H1 (cell line): Measurements from ENCODE around the gene OSBPL3. TPM values are rescaled to one million over a fixed set of nuclear protein-coding genes. Genes with fewer than 3 reads are reported as not detected.

ENCODE experiments used
- CTCF ChIA-PET: fragments of 300-600 bp; sonication (Branson Sonifier 250); formaldehyde crosslinking; loops from one replicate; lab custom pipeline; 2021; ENCODE audit not compliant: partially characterized antibody; lab: Charles Lee
- POLR2A ChIA-PET: fragments of 300-600 bp; sonication (Branson Sonifier 250); formaldehyde crosslinking; loops from one replicate; lab custom pipeline; 2021; ENCODE audit warnings: inconsistent platforms; ENCODE audit not compliant: partially characterized antibody; lab: Charles Lee
- DNase-seq, 2 experiments: peaks; one replicate each; pipeline versions ENCODE4 v3.0.0 to v3.0.0-alpha.2; 2010 to 2022; ENCODE audit warnings: low spot score in 2 of 2, low read depth in 1 of 2, mixed read lengths in 1 of 2
- FAIRE-seq: peaks from 2 replicates; lab custom pipeline; 2011; peaks lifted over from hg19 to GRCh38; lab: Jason Lieb, UNC
- H2AFZ ChIP-seq: 2 replicates; pipeline ENCODE4 v1.8.1; 2012; ENCODE audit warnings: low read length, inconsistent platforms
- H2AK5ac ChIP-seq: 2 replicates; pipeline ENCODE4 v1.6.1; 2013; ENCODE audit warnings: low read depth, low read length
- H2BK120ac ChIP-seq: replicated peaks from 2 replicates; pipeline ENCODE3; 2013; ENCODE audit warnings: low read depth, low read length, inconsistent platforms
- H2BK12ac ChIP-seq: 2 replicates; pipeline ENCODE4 v1.6.1; 2013; ENCODE audit warnings: low read depth, low read length
- H2BK15ac ChIP-seq: 2 replicates; pipeline ENCODE4 v1.6.1; 2013; ENCODE audit warnings: low read length
- H2BK20ac ChIP-seq: 2 replicates; pipeline ENCODE4 v1.6.1; 2013; ENCODE audit warnings: low read length
- H2BK5ac ChIP-seq: 2 replicates; pipeline ENCODE4 v1.6.1; 2013; ENCODE audit warnings: low read depth, low read length
- H3K14ac ChIP-seq: 2 replicates; pipeline ENCODE4 v1.6.1; 2013; ENCODE audit warnings: inconsistent platforms; ENCODE audit not compliant: insufficient read length
- H3K18ac ChIP-seq: 2 replicates; pipeline ENCODE4 v1.6.1; 2013; ENCODE audit warnings: low read length; ENCODE audit errors: extremely low read depth
- H3K23ac ChIP-seq: 2 replicates; pipeline ENCODE4 v1.6.1; 2013; ENCODE audit warnings: inconsistent platforms; ENCODE audit not compliant: insufficient read length
- H3K23me2 ChIP-seq: 2 replicates; pipeline ENCODE4 v1.6.1; 2013; ENCODE audit warnings: low read depth, low read length
- H3K27ac ChIP-seq: 2 replicates; pipeline ENCODE4 v1.6.1; 2011; ENCODE audit warnings: low read depth, low read length, inconsistent platforms
- H3K27me3 ChIP-seq, 4 experiments: replicated peaks in 1 of 4; 1 replicate in 1 of 4; 2 replicates in 3 of 4; pipeline versions ENCODE4 v1.6.1 to v1.8.1; 2011 to 2013; ENCODE audit warnings: low read length in 3 of 4, mild to moderate bottlenecking in 3 of 4, inconsistent platforms in 2 of 4, mixed read lengths in 2 of 4, moderate library complexity in 1 of 4; ENCODE audit not compliant: control insufficient read depth in 3 of 4, insufficient read depth in 3 of 4; ENCODE audit errors: extremely low read depth in 1 of 4
- H3K36me3 ChIP-seq, 4 experiments: 2 replicates each; pipeline versions ENCODE4 v1.6.1 to v1.8.1; 2011 to 2013; ENCODE audit warnings: mild to moderate bottlenecking in 4 of 4, low read length in 3 of 4, moderate library complexity in 2 of 4, control low read depth in 1 of 4, inconsistent platforms in 1 of 4; ENCODE audit not compliant: insufficient read depth in 4 of 4, control insufficient read depth in 2 of 4
- H3K4ac ChIP-seq: replicated peaks from 2 replicates; pipeline ENCODE3; 2013; ENCODE audit warnings: low read length, low read depth, mixed read lengths, inconsistent platforms; ENCODE audit not compliant: insufficient read length
- H3K4me1 ChIP-seq, 4 experiments: replicated peaks in 1 of 4; 1 replicate in 1 of 4; 2 replicates in 3 of 4; pipeline versions ENCODE4 v1.6.1 to v1.8.1; 2011 to 2013; ENCODE audit warnings: low read length in 3 of 4, inconsistent platforms in 2 of 4, mixed read lengths in 1 of 4; ENCODE audit not compliant: insufficient read depth in 4 of 4, control insufficient read depth in 3 of 4
- H3K4me2 ChIP-seq, 2 experiments: 2 replicates each; pipeline versions ENCODE4 v1.6.1 to v1.8.1; 2011 to 2013; ENCODE audit warnings: low read depth in 2 of 2, low read length in 2 of 2, control low read depth in 1 of 2, inconsistent platforms in 1 of 2, mild to moderate bottlenecking in 1 of 2; ENCODE audit not compliant: insufficient read depth in 1 of 2
- H3K4me3 ChIP-seq, 4 experiments: fragments of 200-600, 300-600 bp in 1 of 4; sonication (generic), shearing (Covaris generic), sonication (Bioruptor Twin) in 1 of 4; 2 replicates each; pipeline versions ENCODE4 v1.5.1 to v1.8.1; 2011 to 2016; ENCODE audit warnings: low read length in 4 of 4, low read depth in 3 of 4, control low read depth in 2 of 4, inconsistent platforms in 2 of 4, mild to moderate bottlenecking in 2 of 4, mixed read lengths in 1 of 4, moderate library complexity in 1 of 4; ENCODE audit not compliant: insufficient read depth in 2 of 4; ENCODE audit errors: extremely low read depth in 1 of 4
- H3K56ac ChIP-seq: replicated peaks from 2 replicates; pipeline ENCODE3; 2013; ENCODE audit warnings: low read depth, mild to moderate bottlenecking, mixed read lengths, low read length, inconsistent platforms; ENCODE audit not compliant: insufficient read length
- H3K79me1 ChIP-seq: 2 replicates; pipeline ENCODE4 v1.6.1; 2013; ENCODE audit warnings: low read depth, low read length, control low read depth
- H3K79me2 ChIP-seq, 2 experiments: 2 replicates each; pipeline versions ENCODE4 v1.6.1 to v1.8.1; 2012 to 2013; ENCODE audit warnings: low read length in 2 of 2, mild to moderate bottlenecking in 2 of 2, inconsistent platforms in 1 of 2; ENCODE audit not compliant: insufficient read depth in 2 of 2, control insufficient read depth in 1 of 2
- H3K9ac ChIP-seq, 4 experiments: replicated peaks in 1 of 4; 1 replicate in 1 of 4; 2 replicates in 3 of 4; pipeline versions ENCODE4 v1.6.1 to v1.8.1; 2011 to 2013; ENCODE audit warnings: low read depth in 3 of 4, low read length in 3 of 4, control low read depth in 2 of 4, mild to moderate bottlenecking in 2 of 4, moderate library complexity in 2 of 4, inconsistent platforms in 1 of 4; ENCODE audit errors: extremely low read depth in 1 of 4
- H3K9me3 ChIP-seq, 2 experiments: 2 replicates each; pipeline versions ENCODE4 v1.6.1 to v1.8.1; 2012 to 2013; ENCODE audit warnings: mild to moderate bottlenecking in 2 of 2, moderate library complexity in 2 of 2, control low read depth in 1 of 2, inconsistent platforms in 1 of 2, low read depth in 1 of 2, low read length in 1 of 2, mixed read lengths in 1 of 2; ENCODE audit not compliant: insufficient read depth in 2 of 2
- H4K20me1 ChIP-seq, 2 experiments: replicated peaks in 1 of 2; 2 replicates each; pipeline versions ENCODE3 to v1.8.1; 2011 to 2013; ENCODE audit warnings: inconsistent platforms in 2 of 2, low read length in 2 of 2, mild to moderate bottlenecking in 1 of 2; ENCODE audit not compliant: insufficient read depth in 2 of 2, control insufficient read depth in 1 of 2
- H4K5ac ChIP-seq: 2 replicates; pipeline ENCODE4 v1.6.1; 2013; ENCODE audit warnings: low read length, low read depth, mixed read lengths, inconsistent platforms; ENCODE audit not compliant: insufficient read length
- H4K8ac ChIP-seq: 2 replicates; pipeline ENCODE4 v1.8.0; 2013; ENCODE audit warnings: mild to moderate bottlenecking, moderate library complexity, low read length, inconsistent platforms; ENCODE audit not compliant: insufficient read depth; ENCODE audit errors: extremely low read depth
- H4K91ac ChIP-seq: replicated peaks from 2 replicates; pipeline ENCODE3; 2013; ENCODE audit warnings: low read length, mixed read lengths, inconsistent platforms; ENCODE audit not compliant: insufficient read length
- ATF3 ChIP-seq: IDR thresholded peaks from 2 replicates; pipeline ENCODE4 v1.6.1; 2011; ENCODE audit warnings: low read depth, mild to moderate bottlenecking, low read length; ENCODE audit not compliant: insufficient read depth
- BACH1 ChIP-seq: IDR thresholded peaks from 2 replicates; pipeline ENCODE4 v1.6.1; 2012; ENCODE audit warnings: low read length, improper control_type of control experiment
- CBX8 ChIP-seq: fragments of 300-800, 300-1000 bp; sonication (generic); IDR thresholded peaks from 2 replicates; pipeline ENCODE4 v1.7.1; 2016; ENCODE audit warnings: low read depth, low read length, borderline replicate concordance
- CHD1 ChIP-seq: IDR thresholded peaks from 2 replicates; pipeline ENCODE4 v1.6.1; 2012; ENCODE audit warnings: low read depth, low read length, improper control_type of control experiment
- CREB1 ChIP-seq: IDR thresholded peaks from 2 replicates; pipeline ENCODE4 v1.6.1; 2012; ENCODE audit warnings: inconsistent platforms
- CTBP2 ChIP-seq: IDR thresholded peaks from 2 replicates; pipeline ENCODE4 v1.7.0; 2011; ENCODE audit warnings: borderline replicate concordance, mild to moderate bottlenecking, moderate library complexity, mixed read lengths, low read length; ENCODE audit not compliant: insufficient read depth, insufficient read length
- FOSL1 ChIP-seq: IDR thresholded peaks from 2 replicates; pipeline ENCODE4 v1.6.1; 2011; ENCODE audit warnings: mild to moderate bottlenecking, low read depth, low read length, moderate library complexity; ENCODE audit not compliant: insufficient read depth
- GTF2F1 ChIP-seq: IDR thresholded peaks from 2 replicates; pipeline ENCODE4 v1.6.1; 2012; ENCODE audit warnings: low read depth, low read length, improper control_type of control experiment, borderline replicate concordance
- HDAC6 ChIP-seq: IDR thresholded peaks from one replicate; pipeline ENCODE4 v1.7.1; 2012; ENCODE audit warnings: low read depth, mild to moderate bottlenecking, inconsistent platforms, low read length, moderate library complexity
- JUND ChIP-seq: IDR thresholded peaks from 2 replicates; pipeline ENCODE4 v1.6.1; 2011; ENCODE audit warnings: mild to moderate bottlenecking, improper control_type of control experiment, low read length
- polyA plus RNA-seq, 7 experiments: library from polyadenylated mRNA; depleted of rRNA in 3 of 7; stranded (reverse) in 5 of 7; unstranded in 2 of 7; fragments of >200 nt in 5 of 7; fragments of 200-250 nt in 2 of 7; gene quantifications; 1 replicate in 5 of 7; 2 replicates in 1 of 7; 4 replicates in 1 of 7; pipeline versions ENCODE4 v1.2.1 to v1.2.3, GENCODE V29; 2011 to 2013; ENCODE audit warnings: missing spikeins in 2 of 7, mixed read lengths in 2 of 7
- total RNA-seq: library from RNA; stranded (reverse); fragmentation: NEBNext Ultra II Directional; extraction: Animal tissue kit (Norgen Biotek cat#: 25700); gene quantifications from 2 replicates; pipeline ENCODE4 v1.2.1, GENCODE V29; 2021

Gene OSBPL3
- total and polyA plus RNA-seq, 2 of the 8 experiments (the other 6 are each of a cell fraction or from before 2014, with no cell fraction given), result 2.8 to 13.9 TPM

GRCh38 chr7:24958399-24958798 is 21.6 kb downstream of the OSBPL3 start:
- no peak overlapping the region for H4K91ac ChIP-seq
- CTCF ChIA-PET, result no interaction called here
- H2AK5ac ChIP-seq, result no peak overlapping the region
- POLR2A ChIA-PET, result no interaction called here
- no peaks in the 10 kb centered on the region for H3K4me1 ChIP-seq
- no peak overlapping the region for H2BK120ac ChIP-seq
- H4K8ac ChIP-seq, result no peak overlapping the region
- H4K20me1 ChIP-seq, result no peaks in the 10 kb centered on the region
- no peaks in the 10 kb centered on the region for H3K23me2 ChIP-seq
- H2BK5ac ChIP-seq, result no peak overlapping the region
- H3K79me1 ChIP-seq, result peaks cover 2% of the 10 kb centered on the region; the same call in 1 of the 2 replicates
- H2AFZ ChIP-seq, result no peak overlapping the region
- no peak overlapping the region for H2BK20ac ChIP-seq
- no peak overlapping the region for H3K56ac ChIP-seq
- DNase-seq (no peak), FAIRE-seq (no peak)
- H3K4me3 ChIP-seq, result no peak overlapping the region
- H2BK15ac ChIP-seq, result no peak overlapping the region
- H3K23ac ChIP-seq, result no peak overlapping the region
- no peak for TF ChIP-seq CHD1
- no peak for TF ChIP-seq CBX8
- no peak for TF ChIP-seq JUND
- TF ChIP-seq GTF2F1, result no peak
- no peak for TF ChIP-seq BACH1
- no peak for TF ChIP-seq HDAC6
- TF ChIP-seq FOSL1, result no peak
- TF ChIP-seq ATF3, result no peak
- no peak for TF ChIP-seq CTBP2
- TF ChIP-seq CREB1, result no peak
- H3K4ac ChIP-seq, result no peak overlapping the region
- H3K79me2 ChIP-seq, result peaks cover 0 to 13% of the 10 kb centered on the region in 2 experiments; a peak in 1 of 4 replicates
- H3K9me3 ChIP-seq, result no peaks in the 10 kb centered on the region
- H3K4me2 ChIP-seq, result no peak overlapping the region
- no peaks in the 10 kb centered on the region for H3K36me3 ChIP-seq
- H3K14ac ChIP-seq, result no peak overlapping the region
- H4K5ac ChIP-seq, result no peak overlapping the region
- no peak overlapping the region for H3K9ac ChIP-seq
- no peaks in the 10 kb centered on the region for H3K27me3 ChIP-seq
- H2BK12ac ChIP-seq, result no peak overlapping the region
- H3K27ac ChIP-seq, result no peak overlapping the region
- no peak overlapping the region for H3K18ac ChIP-seq
